Activated T-cell treated with anti-CD3 and anti-CD28 coated beads, Interleukin-2, amount 50 U/mL, for 24 hours (primary cell): Measurements from ENCODE around the gene ADAM30.
A peak's percentile ranks its signal among the peaks of the same experiment; 100 is the strongest.

Experiments
- DNase-seq: peaks from one replicate; pipeline ENCODE4 v3.0.0-alpha.2; 2020
- H3K27ac Mint-ChIP-seq: 2 replicates; pipeline ENCODE4 v1.8.0; 2020; ENCODE audit warnings: mild to moderate bottlenecking, mixed read lengths
- H3K27me3 Mint-ChIP-seq: 2 replicates; pipeline ENCODE4 v1.8.0; 2020; ENCODE audit warnings: mixed read lengths
- H3K36me3 Mint-ChIP-seq: 2 replicates; pipeline ENCODE4 v1.8.0; 2020; ENCODE audit warnings: low read depth, mixed read lengths
- H3K4me1 Mint-ChIP-seq: 2 replicates; pipeline ENCODE4 v1.8.0; 2020; ENCODE audit warnings: low read depth, mixed read lengths
- H3K4me3 Mint-ChIP-seq: 2 replicates; pipeline ENCODE4 v1.8.0; 2020; ENCODE audit warnings: mild to moderate bottlenecking, moderate library complexity, mixed read lengths
- H3K9me3 Mint-ChIP-seq: 2 replicates; pipeline ENCODE4 v1.8.0; 2020; ENCODE audit warnings: mixed read lengths

Gene ADAM30

GRCh38 chr1:119893827-119894700, 2.3 kb downstream of the ADAM30 start:
- no peaks in the 10 kb centered on the region for H3K36me3 Mint-ChIP-seq
- H3K9me3 Mint-ChIP-seq = peaks cover under 1% of the 10 kb centered on the region
- H3K4me3 Mint-ChIP-seq = no peak overlapping the region
- peaks cover 23% of the 10 kb centered on the region for H3K27me3 Mint-ChIP-seq
- H3K4me1 Mint-ChIP-seq = peaks cover 11% of the 10 kb centered on the region
- no peak overlapping the region for H3K27ac Mint-ChIP-seq
- no peak for DNase-seq

DNA sequence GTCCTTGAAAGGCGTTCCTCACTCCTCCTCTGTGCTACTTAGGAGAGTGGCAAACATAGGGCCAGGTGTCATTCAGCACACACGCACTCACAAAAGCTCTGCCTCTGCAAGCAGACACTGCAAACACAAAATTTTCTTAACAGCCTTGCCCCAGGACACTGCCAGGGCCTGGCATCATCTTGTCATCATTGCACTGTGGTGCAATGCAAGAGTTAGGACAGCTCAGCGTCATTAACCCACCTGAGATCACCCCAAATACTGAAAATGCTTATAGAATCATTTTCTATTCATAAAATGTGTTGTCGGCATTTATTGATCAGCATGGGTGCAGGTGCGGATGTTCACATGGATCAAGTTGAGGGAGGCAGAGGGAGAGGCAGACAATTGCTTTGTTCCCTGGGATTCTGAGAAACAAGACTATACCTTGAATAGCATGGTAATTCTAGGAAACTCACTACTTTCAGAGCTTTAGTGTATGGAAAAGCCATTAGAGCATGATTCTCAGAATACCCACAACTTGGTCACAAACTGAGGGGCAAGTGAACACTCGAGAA, 3.0 kb downstream of the ADAM30 start:
- H3K9me3 Mint-ChIP-seq = peaks cover 8% of the 10 kb centered on the region
- no peak overlapping the region for H3K27ac Mint-ChIP-seq
- no peak overlapping the region for H3K4me3 Mint-ChIP-seq
- DNase-seq = no peak
- H3K27me3 Mint-ChIP-seq = peaks cover 27% of the 10 kb centered on the region
- no peaks in the 10 kb centered on the region for H3K36me3 Mint-ChIP-seq
- H3K4me1 Mint-ChIP-seq = peaks cover 11% of the 10 kb centered on the region

GRCh38 chr1:119891386-119891785, 4.9 kb downstream of the ADAM30 start:
- peaks cover 10% of the 10 kb centered on the region for H3K9me3 Mint-ChIP-seq
- H3K4me3 Mint-ChIP-seq = no peak overlapping the region
- no peaks in the 10 kb centered on the region for H3K36me3 Mint-ChIP-seq
- no peak for DNase-seq
- no peak overlapping the region for H3K27ac Mint-ChIP-seq
- H3K4me1 Mint-ChIP-seq = peaks cover 11% of the 10 kb centered on the region
- peaks cover 25% of the 10 kb centered on the region for H3K27me3 Mint-ChIP-seq

DNA sequence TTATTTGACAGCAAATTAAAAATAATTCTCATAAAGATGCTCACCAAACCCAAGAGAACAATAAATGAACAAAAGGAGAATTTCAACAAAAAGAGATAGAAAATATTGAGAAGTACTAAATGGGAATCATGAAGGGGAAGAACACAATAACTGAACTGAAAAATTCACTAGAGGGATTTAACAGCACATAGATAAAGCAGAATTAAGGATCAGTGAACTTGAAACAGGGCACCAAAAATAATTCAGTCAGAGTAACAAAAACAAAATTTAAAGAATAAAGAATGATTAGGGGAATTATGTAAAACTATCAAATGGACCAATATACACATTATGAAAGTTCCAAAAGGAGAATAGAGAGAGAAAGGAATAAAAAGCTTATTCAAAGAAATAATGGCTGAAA, 7.8 kb downstream of the ADAM30 start:
- Mint-ChIP-seq H3K36me3 (no peaks in the 10 kb centered on the region), H3K9me3 (peaks cover 10% of the 10 kb centered on the region), H3K4me3 (no peak overlapping the region), H3K27me3 (peaks cover 25% of the 10 kb centered on the region), H3K4me1 (peaks cover 6% of the 10 kb centered on the region), H3K27ac (no peak overlapping the region)
- no peak for DNase-seq

- peaks cover 25% of the 10 kb centered on the region for H3K27me3 Mint-ChIP-seq
- peaks cover 10% of the 10 kb centered on the region for H3K9me3 Mint-ChIP-seq
- no peaks in the 10 kb centered on the region for H3K36me3 Mint-ChIP-seq
- H3K4me1 Mint-ChIP-seq = no peaks in the 10 kb centered on the region
- H3K27ac Mint-ChIP-seq = no peak overlapping the region
- no peak overlapping the region for H3K4me3 Mint-ChIP-seq
- DNase-seq = no peak
Observed at GRCh38 chr1:119887427-119887826, 8.9 kb downstream of the ADAM30 start.

DNA sequence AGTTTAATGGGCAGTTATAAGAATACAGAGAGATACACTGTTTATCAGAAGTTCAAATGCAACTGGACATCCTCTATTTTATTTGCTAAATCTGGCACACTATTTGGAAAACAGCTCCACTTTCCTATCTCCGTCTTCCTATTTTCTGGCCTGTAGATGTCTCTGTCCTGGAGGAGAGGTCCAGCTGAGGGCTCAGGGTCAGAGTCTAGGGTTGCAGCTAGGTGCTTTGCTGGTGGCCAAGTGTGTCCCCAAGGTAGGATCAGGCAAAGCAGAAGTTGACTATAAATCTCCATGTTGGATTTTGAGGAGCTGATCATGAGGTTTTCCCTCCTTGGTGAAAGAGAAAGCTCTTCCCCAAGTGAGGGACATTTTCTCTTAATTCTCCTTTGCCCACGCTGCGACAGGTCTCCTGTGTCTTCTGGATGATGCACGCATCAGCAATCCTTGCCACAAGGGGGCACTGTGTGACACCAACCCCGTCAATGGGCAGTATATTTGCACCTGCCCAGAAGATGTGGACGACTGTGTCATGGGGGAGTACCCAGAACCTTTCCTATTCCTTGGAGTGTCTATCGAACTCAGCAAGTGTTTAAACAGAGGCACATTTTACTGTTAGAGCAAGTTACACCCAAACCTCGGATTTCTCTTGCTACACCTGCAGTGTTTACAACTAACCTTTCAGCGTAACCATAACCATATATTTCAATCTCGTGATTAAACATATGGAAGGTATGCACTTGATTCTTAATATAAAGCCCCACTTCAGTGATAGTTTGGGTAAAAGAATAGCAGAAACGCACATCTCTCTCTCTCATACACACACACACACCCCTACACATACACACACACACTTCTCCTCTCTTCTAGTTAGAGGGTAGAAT, 10.2 kb downstream of the ADAM30 start:
- Mint-ChIP-seq H3K9me3 (peaks cover 10% of the 10 kb centered on the region), H3K36me3 (no peaks in the 10 kb centered on the region), H3K4me1 (no peaks in the 10 kb centered on the region), H3K4me3 (no peak overlapping the region), H3K27ac (no peak overlapping the region), H3K27me3 (peaks cover 22% of the 10 kb centered on the region)
- DNase-seq = peak; percentile 66

DNA sequence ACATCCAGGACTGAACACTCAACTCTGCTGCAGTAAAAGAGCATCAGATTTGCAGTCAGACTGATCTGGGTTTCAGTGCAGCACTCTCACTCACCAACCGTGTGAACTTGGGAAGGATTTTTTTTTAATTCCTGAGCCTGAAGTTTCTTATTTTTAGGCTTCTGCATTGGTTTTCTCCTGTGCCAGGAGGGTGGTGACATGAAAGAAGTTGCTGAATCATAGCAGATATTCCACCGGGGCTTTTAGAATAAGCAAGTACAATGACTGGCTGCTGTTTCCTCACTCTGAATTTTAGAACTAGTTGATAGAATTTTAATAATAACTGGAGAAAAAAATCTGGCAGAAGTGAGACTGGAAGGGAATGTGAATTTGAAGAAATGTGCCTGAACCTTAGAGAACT, 11.6 kb downstream of the ADAM30 start:
- Mint-ChIP-seq H3K4me3 (no peak overlapping the region), H3K36me3 (no peaks in the 10 kb centered on the region), H3K27ac (no peak overlapping the region), H3K9me3 (peaks cover 10% of the 10 kb centered on the region), H3K27me3 (peaks cover 30% of the 10 kb centered on the region), H3K4me1 (no peaks in the 10 kb centered on the region)
- DNase-seq = no peak

DNA sequence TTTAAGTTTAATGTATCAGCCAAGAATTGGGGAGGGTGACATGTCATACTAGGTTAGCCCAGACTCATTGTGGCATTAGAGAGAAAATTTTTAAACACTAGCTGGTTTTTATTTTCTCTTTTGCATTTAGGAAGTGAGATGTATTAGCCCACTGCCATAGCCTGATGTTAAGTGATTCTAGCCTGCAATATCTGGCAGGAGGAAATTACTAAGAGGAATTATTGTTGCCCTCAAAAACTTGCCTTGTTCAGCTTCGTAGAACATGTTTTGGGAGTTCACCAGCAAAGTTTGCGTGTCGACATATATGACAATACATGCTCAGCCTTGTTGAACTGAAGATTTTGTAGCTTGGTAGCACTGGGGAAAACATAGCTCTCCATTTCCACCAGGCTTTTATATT, 12.5 kb downstream of the ADAM30 start:
- Mint-ChIP-seq H3K36me3 (no peaks in the 10 kb centered on the region), H3K4me1 (no peaks in the 10 kb centered on the region)

GRCh38 chr1:119882132-119883049, 13.9 kb downstream of the ADAM30 start:
- no peaks in the 10 kb centered on the region for H3K4me1 Mint-ChIP-seq
- no peak overlapping the region for H3K4me3 Mint-ChIP-seq
- no peak for DNase-seq
- no peak overlapping the region for H3K27ac Mint-ChIP-seq
- peaks cover 32% of the 10 kb centered on the region for H3K27me3 Mint-ChIP-seq
- H3K9me3 Mint-ChIP-seq = no peaks in the 10 kb centered on the region
- no peaks in the 10 kb centered on the region for H3K36me3 Mint-ChIP-seq

More for the DNA sequence above, 12.5 kb downstream of the ADAM30 start:
- Mint-ChIP-seq H3K4me3 (no peak overlapping the region), H3K9me3 (peaks cover 7% of the 10 kb centered on the region), H3K27ac (no peak overlapping the region), H3K27me3 (peaks cover 28% of the 10 kb centered on the region)
- DNase-seq = no peak

- Mint-ChIP-seq H3K36me3 (no peaks in the 10 kb centered on the region), H3K4me1 (no peaks in the 10 kb centered on the region), H3K27ac (no peak overlapping the region), H3K27me3 (peaks cover 21% of the 10 kb centered on the region), H3K4me3 (no peak overlapping the region), H3K9me3 (no peaks in the 10 kb centered on the region)
- no peak for DNase-seq
Observed at GRCh38 chr1:119879510-119880434, 16.5 kb downstream of the ADAM30 start.

GRCh38 chr1:119878171-119878570, 18.1 kb downstream of the ADAM30 start:
- H3K27me3 Mint-ChIP-seq = peaks cover 28% of the 10 kb centered on the region
- no peak overlapping the region for H3K4me3 Mint-ChIP-seq
- no peak for DNase-seq
- no peak overlapping the region for H3K27ac Mint-ChIP-seq
- no peaks in the 10 kb centered on the region for H3K4me1 Mint-ChIP-seq
- H3K36me3 Mint-ChIP-seq = no peaks in the 10 kb centered on the region
- no peaks in the 10 kb centered on the region for H3K9me3 Mint-ChIP-seq

DNA sequence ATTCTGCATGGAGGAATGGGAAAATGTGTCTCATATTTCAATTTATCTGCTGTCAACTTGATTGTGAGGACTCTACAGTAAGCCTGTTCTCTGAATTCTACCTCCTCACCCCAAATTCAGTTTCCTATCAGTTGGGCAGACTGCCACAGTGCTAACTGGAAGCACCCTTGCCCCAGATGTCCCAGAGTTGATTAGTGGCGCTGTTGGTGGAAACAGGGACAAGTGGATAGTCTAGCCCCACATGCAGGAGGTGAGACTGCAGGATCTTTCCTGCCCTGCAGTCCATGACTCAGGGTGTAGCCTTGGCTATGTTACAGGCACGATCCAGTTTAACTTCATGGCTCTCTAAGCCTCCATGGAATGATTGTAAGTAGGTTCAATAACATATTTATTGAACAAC, 22.1 kb downstream of the ADAM30 start:
- Mint-ChIP-seq H3K36me3 (no peaks in the 10 kb centered on the region), H3K27ac (no peak overlapping the region), H3K4me1 (no peaks in the 10 kb centered on the region), H3K9me3 (no peaks in the 10 kb centered on the region), H3K4me3 (no peak overlapping the region), H3K27me3 (peaks cover 40% of the 10 kb centered on the region)
- DNase-seq = no peak
